Measurements from ENCODE around the gene C19orf44.

Gene C19orf44

DNA sequence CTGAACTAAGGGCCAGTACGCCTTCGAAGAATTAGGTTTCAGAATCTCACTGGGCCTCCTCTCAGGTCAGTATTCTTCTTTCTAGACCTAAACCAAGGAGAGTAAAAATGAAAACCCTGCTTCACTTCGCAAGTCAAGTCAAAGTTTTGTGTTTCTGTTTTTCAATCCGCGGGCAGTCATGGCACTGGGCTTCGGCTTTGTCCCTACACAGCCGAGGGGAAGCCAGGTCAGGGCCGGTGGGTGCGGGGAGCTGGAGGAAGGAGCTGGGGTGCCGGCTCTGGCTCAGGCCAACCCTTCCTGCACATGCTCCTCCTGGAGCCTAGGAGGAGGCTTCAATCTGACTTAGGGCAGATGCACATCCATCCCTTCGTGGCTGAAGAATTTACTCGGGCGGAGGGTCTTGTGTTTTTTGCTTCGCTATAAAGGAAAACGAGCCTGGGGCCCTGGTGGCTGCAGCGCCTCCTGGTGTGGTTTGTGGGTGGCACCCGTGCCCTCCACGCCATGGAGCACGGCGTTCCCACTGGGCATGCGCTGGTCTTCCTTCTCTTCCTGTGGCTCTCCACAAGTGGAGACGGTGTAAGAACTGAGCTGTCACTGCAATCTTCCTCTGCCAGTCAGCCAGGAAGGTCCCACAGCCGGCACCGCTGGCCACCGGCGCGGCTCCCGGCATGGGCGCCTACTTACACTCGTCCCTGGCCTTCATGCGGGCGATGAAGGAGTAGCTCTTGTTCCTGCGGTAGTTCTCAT is 22.5 kb downstream of the C19orf44 start:
- no peak for DNase-seq (ENCODE audit: low read depth)
- no peak overlapping the region for H3K4me3 ChIP-seq (ENCODE audit: low read depth, low read length)
- TF ChIP-seq, protein P1, sequence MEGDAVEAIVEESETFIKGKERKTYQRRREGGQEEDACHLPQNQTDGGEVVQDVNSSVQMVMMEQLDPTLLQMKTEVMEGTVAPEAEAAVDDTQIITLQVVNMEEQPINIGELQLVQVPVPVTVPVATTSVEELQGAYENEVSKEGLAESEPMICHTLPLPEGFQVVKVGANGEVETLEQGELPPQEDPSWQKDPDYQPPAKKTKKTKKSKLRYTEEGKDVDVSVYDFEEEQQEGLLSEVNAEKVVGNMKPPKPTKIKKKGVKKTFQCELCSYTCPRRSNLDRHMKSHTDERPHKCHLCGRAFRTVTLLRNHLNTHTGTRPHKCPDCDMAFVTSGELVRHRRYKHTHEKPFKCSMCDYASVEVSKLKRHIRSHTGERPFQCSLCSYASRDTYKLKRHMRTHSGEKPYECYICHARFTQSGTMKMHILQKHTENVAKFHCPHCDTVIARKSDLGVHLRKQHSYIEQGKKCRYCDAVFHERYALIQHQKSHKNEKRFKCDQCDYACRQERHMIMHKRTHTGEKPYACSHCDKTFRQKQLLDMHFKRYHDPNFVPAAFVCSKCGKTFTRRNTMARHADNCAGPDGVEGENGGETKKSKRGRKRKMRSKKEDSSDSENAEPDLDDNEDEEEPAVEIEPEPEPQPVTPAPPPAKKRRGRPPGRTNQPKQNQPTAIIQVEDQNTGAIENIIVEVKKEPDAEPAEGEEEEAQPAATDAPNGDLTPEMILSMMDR (conservative IDR thresholded peaks at IDR 0.05; ENCODE audit: low read depth, low read length) = peak; percentile 30

DNA sequence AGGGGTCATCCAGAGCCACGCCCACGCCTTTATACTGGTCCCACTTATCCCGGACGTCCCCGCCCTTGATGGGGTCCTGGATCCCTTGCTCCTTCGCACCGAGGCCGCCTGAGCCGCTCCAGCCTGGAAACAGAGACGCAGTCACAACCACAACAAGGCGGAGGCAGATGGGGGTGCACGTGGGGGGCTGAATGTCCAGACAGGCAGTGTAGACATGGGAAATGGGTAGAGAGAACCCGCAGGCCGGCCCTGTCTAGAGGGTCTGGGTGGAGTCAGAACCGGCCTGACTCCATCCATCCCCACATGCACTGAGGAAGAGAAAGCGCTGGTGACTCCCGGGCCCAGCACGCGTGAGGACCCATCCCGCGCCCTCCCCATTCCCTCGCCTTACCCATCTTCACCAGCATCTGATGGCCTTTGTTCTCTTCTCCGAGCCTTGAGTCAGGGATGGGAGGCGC is 23.1 kb downstream of the C19orf44 start:
- TF ChIP-seq, protein P1 (conservative IDR thresholded peaks at IDR 0.05; ENCODE audit: low read depth, low read length) = no peak
- no peak for DNase-seq (ENCODE audit: low read depth)
- no peak overlapping the region for H3K4me3 ChIP-seq (ENCODE audit: low read depth, low read length)

- H3K4me3 ChIP-seq (ENCODE audit: low read depth, low read length) = no peak overlapping the region
- TF ChIP-seq, protein P1 (conservative IDR thresholded peaks at IDR 0.05; ENCODE audit: low read depth, low read length) = no peak
- no peak for DNase-seq (ENCODE audit: low read depth)
Observed at GRCh38 chr19:16520074-16520973, 24.1 kb downstream of the C19orf44 start.

DNA sequence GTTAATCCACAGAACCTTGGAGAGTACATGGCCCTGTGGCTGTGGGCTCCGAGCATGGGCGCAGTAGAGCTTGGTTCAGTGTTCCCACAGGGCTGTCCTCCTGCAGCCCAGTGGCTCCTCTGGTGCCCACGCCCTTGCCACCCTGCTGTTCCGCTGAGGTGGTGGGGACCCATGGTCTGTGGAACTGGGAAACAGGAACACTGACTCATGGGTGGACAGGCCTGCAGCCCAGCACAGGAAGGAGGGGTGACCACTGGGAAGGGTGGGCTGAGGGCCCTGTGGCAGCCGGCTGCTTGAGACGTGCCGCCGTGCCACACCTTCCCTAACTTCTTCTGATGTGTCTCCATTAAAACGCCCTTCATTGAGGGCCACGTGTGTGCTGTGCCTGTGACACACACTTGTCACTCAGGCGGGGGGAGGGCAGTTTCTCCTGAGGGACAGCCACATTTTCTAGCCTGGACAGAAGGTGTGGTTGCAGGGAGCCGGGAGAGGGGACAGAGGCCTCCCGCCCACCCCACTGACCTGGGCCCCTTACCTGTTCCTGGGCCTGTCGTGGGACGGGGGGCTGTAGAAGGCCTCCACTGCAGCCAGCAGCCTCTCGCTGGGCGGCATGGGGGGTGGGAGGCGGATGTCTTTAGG is 24.9 kb downstream of the C19orf44 start:
- TF ChIP-seq, protein P1 (conservative IDR thresholded peaks at IDR 0.05; ENCODE audit: low read depth, low read length) = no peak
- no peak for DNase-seq (ENCODE audit: low read depth)
- H3K4me3 ChIP-seq (ENCODE audit: low read depth, low read length) = no peak overlapping the region

DNA sequence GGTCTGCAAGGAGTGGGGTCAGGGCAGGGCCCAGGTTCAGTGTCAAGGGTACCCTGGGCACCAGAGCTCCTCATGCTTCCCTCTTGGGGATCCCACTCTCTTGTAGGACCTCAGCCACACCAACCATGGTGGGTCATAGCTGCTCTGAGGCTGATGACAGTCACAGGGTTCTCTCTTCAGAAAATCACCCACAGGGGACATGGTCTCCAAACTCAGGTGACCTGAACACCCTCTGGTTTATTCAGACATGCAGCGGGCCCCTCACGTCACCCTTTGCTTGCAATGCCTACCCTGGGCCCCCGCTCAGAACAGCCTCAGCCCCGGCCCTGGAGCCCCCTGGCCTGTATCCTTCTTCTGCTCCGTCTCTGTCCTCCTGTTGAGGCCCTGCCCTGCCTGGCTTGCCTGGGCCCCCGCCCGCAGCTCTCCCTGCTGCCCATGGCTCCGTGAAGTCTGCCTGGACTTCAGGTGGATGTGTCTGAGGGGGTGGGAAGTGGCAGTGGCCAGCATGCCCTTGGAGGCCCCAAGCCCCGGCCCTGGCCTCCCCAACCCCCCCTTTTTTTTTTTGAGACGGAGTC is 25.6 kb downstream of the C19orf44 start:
- no peak for DNase-seq (ENCODE audit: low read depth)
- TF ChIP-seq, protein P1 (conservative IDR thresholded peaks at IDR 0.05; ENCODE audit: low read depth, low read length) = no peak
- H3K4me3 ChIP-seq (ENCODE audit: low read depth, low read length) = no peak overlapping the region

GRCh38 chr19:16522559-16523377 is 26.6 kb downstream of the C19orf44 start:
- TF ChIP-seq, protein P1 (conservative IDR thresholded peaks at IDR 0.05; ENCODE audit: low read depth, low read length) = no peak
- no peak for DNase-seq (ENCODE audit: low read depth)
- no peak overlapping the region for H3K4me3 ChIP-seq (ENCODE audit: low read depth, low read length)
